ENCODE results near the gene TMTC1.

The TMTC1 gene

GRCh38 chr12:29451888-29452287, 331.9 kb downstream of the TMTC1 start:
- DNase-seq (ENCODE audit: low read depth): no peak
